ENCODE results near the gene IL4R.

The IL4R gene

GRCh38 chr16:27366687-27367460 lies 53.1 kb downstream of the IL4R start:
- WGBS (ENCODE audit: extremely low coverage, insufficient coverage, low lambda C conversion rate) = no CpG with 5 or more reads among the region's 14 CpGs
- Histone ChIP-seq H3K79me2 (ENCODE audit: control insufficient read depth, insufficient read depth, low read length) (no peaks in the 10 kb centered on the region), H3K27me3 (ENCODE audit: insufficient read depth, low read length, poor library complexity) (no peaks in the 10 kb centered on the region), H4K8ac (ENCODE audit: low read depth, low read length) (no peak overlapping the region), H2BK120ac (ENCODE audit: low read depth, low read length) (no peak overlapping the region), H3K4me2 (ENCODE audit: low read length) (no peak overlapping the region), H3K9ac (ENCODE audit: low read length) (no peak overlapping the region), H2BK15ac (replicated peaks; ENCODE audit: low read depth) (no peak overlapping the region), H3K4me3 (ENCODE audit: low read length) (no peak overlapping the region), H3K4ac (ENCODE audit: low read depth, low read length) (no peak overlapping the region), H3K79me1 (ENCODE audit: low read length) (no peaks in the 10 kb centered on the region), H3K27ac (ENCODE audit: low read depth, low read length) (no peak overlapping the region), H3K4me1 (ENCODE audit: control insufficient read depth, low read depth, low read length) (no peaks in the 10 kb centered on the region), H2AK5ac (ENCODE audit: low read length) (no peak overlapping the region), H3K18ac (ENCODE audit: low read length) (no peak overlapping the region), H3K36me3 (ENCODE audit: control insufficient read depth, insufficient read depth, low read length) (peaks cover 2% of the 10 kb centered on the region), H2BK5ac (ENCODE audit: low read length) (no peak overlapping the region), H4K5ac (ENCODE audit: low read length) (no peak overlapping the region), H3K56ac (ENCODE audit: low read length) (no peak overlapping the region), H3K23ac (ENCODE audit: low read length) (no peak overlapping the region)
- no peak for DNase-seq

DNA sequence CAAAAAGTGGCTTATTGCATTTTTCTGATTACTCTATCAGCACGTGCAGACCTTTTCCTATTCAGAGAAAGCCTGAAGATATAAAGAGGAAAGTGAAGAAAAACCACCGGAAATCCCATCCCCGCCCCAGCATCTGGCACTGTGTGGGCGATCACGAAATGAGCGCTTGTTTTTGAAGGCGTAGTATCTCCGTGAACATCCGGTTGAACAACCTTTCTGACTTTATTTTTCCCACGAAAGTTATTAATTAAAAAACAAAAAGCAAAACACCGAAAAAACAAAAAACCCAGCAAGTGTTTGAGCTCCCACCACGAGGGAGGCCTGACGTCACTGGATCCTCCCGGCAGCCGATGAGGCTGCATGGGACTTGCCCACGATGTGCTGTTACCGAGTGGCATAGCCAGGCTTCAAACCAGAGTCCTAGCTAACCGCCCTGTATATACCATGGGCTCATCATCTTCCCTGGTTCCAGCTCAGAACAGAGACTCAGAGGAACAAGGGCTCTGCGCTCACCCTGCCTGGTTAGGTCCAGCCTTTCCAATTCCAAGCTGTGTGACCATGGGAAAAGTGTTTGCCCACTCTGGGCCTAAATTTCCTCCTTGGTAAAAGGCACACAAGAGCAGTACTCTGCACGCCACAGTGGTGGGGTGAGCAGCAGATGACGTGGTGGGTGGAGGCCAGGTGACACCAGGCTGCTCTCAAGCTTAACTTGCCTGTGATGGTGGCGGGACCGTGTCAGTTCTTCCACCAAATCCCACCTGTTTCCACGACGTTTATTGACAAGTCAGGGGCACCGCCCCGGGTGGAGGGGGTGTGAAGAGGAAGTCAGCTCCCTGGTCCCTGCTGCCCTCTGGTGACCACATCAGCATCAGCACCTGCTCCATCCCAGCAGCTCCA lies 53.9 kb downstream of the IL4R start:
- Histone ChIP-seq H3K4me1 (ENCODE audit: control insufficient read depth, low read depth, low read length) (no peaks in the 10 kb centered on the region), H3K23ac (ENCODE audit: low read length) (no peak overlapping the region), H3K9ac (ENCODE audit: low read length) (no peak overlapping the region), H4K5ac (ENCODE audit: low read length) (no peak overlapping the region), H2BK15ac (replicated peaks; ENCODE audit: low read depth) (no peak overlapping the region), H2AK5ac (ENCODE audit: low read length) (no peak overlapping the region), H3K36me3 (ENCODE audit: control insufficient read depth, insufficient read depth, low read length) (peaks cover 2% of the 10 kb centered on the region), H3K79me2 (ENCODE audit: control insufficient read depth, insufficient read depth, low read length) (no peaks in the 10 kb centered on the region), H3K56ac (ENCODE audit: low read length) (no peak overlapping the region), H3K4me2 (ENCODE audit: low read length) (no peak overlapping the region), H3K27ac (ENCODE audit: low read depth, low read length) (no peak overlapping the region), H3K79me1 (ENCODE audit: low read length) (no peaks in the 10 kb centered on the region), H2BK120ac (ENCODE audit: low read depth, low read length) (no peak overlapping the region), H3K4me3 (ENCODE audit: low read length) (no peak overlapping the region), H3K18ac (ENCODE audit: low read length) (no peak overlapping the region), H3K27me3 (ENCODE audit: insufficient read depth, low read length, poor library complexity) (no peaks in the 10 kb centered on the region), H2BK5ac (ENCODE audit: low read length) (no peak overlapping the region), H4K8ac (ENCODE audit: low read depth, low read length) (no peak overlapping the region), H3K4ac (ENCODE audit: low read depth, low read length) (no peak overlapping the region)
- peak; percentile 78 for DNase-seq
- WGBS (ENCODE audit: extremely low coverage, insufficient coverage, low lambda C conversion rate) = no CpG with 5 or more reads among the region's 27 CpGs

GRCh38 chr16:27368358-27368722 lies 54.6 kb downstream of the IL4R start:
- Histone ChIP-seq H3K9ac (ENCODE audit: low read length) (no peak overlapping the region), H2BK5ac (ENCODE audit: low read length) (no peak overlapping the region), H3K56ac (ENCODE audit: low read length) (no peak overlapping the region), H2BK15ac (replicated peaks; ENCODE audit: low read depth) (no peak overlapping the region), H3K79me1 (ENCODE audit: low read length) (no peaks in the 10 kb centered on the region), H3K4me1 (ENCODE audit: control insufficient read depth, low read depth, low read length) (no peaks in the 10 kb centered on the region), H3K36me3 (ENCODE audit: control insufficient read depth, insufficient read depth, low read length) (peaks cover 2% of the 10 kb centered on the region), H3K18ac (ENCODE audit: low read length) (no peak overlapping the region), H3K27me3 (ENCODE audit: insufficient read depth, low read length, poor library complexity) (no peaks in the 10 kb centered on the region), H4K5ac (ENCODE audit: low read length) (no peak overlapping the region), H3K4ac (ENCODE audit: low read depth, low read length) (no peak overlapping the region), H3K23ac (ENCODE audit: low read length) (no peak overlapping the region), H3K27ac (ENCODE audit: low read depth, low read length) (no peak overlapping the region), H4K8ac (ENCODE audit: low read depth, low read length) (no peak overlapping the region), H2BK120ac (ENCODE audit: low read depth, low read length) (no peak overlapping the region), H3K79me2 (ENCODE audit: control insufficient read depth, insufficient read depth, low read length) (no peaks in the 10 kb centered on the region), H3K4me2 (ENCODE audit: low read length) (no peak overlapping the region), H3K4me3 (ENCODE audit: low read length) (no peak overlapping the region), H2AK5ac (ENCODE audit: low read length) (no peak overlapping the region)
- WGBS (ENCODE audit: extremely low coverage, insufficient coverage, low lambda C conversion rate) = no CpG with 5 or more reads among the region's 9 CpGs
- no peak for DNase-seq

GRCh38 chr16:27369806-27370205 lies 56.0 kb downstream of the IL4R start:
- no peak for DNase-seq
- no peaks in the 10 kb centered on the region for H3K79me2 ChIP-seq (ENCODE audit: control insufficient read depth, insufficient read depth, low read length)

GRCh38 chr16:27370318-27370717 lies 56.5 kb downstream of the IL4R start:
- Histone ChIP-seq H3K18ac (ENCODE audit: low read length) (no peak overlapping the region), H2BK15ac (replicated peaks; ENCODE audit: low read depth) (no peak overlapping the region), H3K36me3 (ENCODE audit: control insufficient read depth, insufficient read depth, low read length) (no peaks in the 10 kb centered on the region), H3K4me1 (ENCODE audit: control insufficient read depth, low read depth, low read length) (no peaks in the 10 kb centered on the region), H2BK5ac (ENCODE audit: low read length) (no peak overlapping the region), H2AK5ac (ENCODE audit: low read length) (no peak overlapping the region), H3K4ac (ENCODE audit: low read depth, low read length) (no peak overlapping the region), H3K9ac (ENCODE audit: low read length) (no peak overlapping the region), H4K5ac (ENCODE audit: low read length) (no peak overlapping the region), H3K27me3 (ENCODE audit: insufficient read depth, low read length, poor library complexity) (no peaks in the 10 kb centered on the region), H2BK120ac (ENCODE audit: low read depth, low read length) (no peak overlapping the region), H4K8ac (ENCODE audit: low read depth, low read length) (no peak overlapping the region), H3K4me2 (ENCODE audit: low read length) (no peak overlapping the region), H3K4me3 (ENCODE audit: low read length) (no peak overlapping the region), H3K79me2 (ENCODE audit: control insufficient read depth, insufficient read depth, low read length) (no peaks in the 10 kb centered on the region), H3K27ac (ENCODE audit: low read depth, low read length) (no peak overlapping the region), H3K23ac (ENCODE audit: low read length) (no peak overlapping the region), H3K56ac (ENCODE audit: low read length) (no peak overlapping the region), H3K79me1 (ENCODE audit: low read length) (no peaks in the 10 kb centered on the region)
- no peak for DNase-seq

More at GRCh38 chr16:27369806-27370205, 56.0 kb downstream of the IL4R start:
- H3K18ac ChIP-seq (ENCODE audit: low read length) = no peak overlapping the region
- H2BK5ac ChIP-seq (ENCODE audit: low read length) = no peak overlapping the region
- H2BK15ac ChIP-seq (replicated peaks; ENCODE audit: low read depth) = no peak overlapping the region
- H3K4ac ChIP-seq (ENCODE audit: low read depth, low read length) = no peak overlapping the region
- H3K56ac ChIP-seq (ENCODE audit: low read length) = no peak overlapping the region
- no peak overlapping the region for H3K4me2 ChIP-seq (ENCODE audit: low read length)
- H3K4me1 ChIP-seq (ENCODE audit: control insufficient read depth, low read depth, low read length) = no peaks in the 10 kb centered on the region
- no peak overlapping the region for H3K27ac ChIP-seq (ENCODE audit: low read depth, low read length)
- H2BK120ac ChIP-seq (ENCODE audit: low read depth, low read length) = no peak overlapping the region
- H2AK5ac ChIP-seq (ENCODE audit: low read length) = no peak overlapping the region
- H3K27me3 ChIP-seq (ENCODE audit: insufficient read depth, low read length, poor library complexity) = no peaks in the 10 kb centered on the region
- no peak overlapping the region for H3K9ac ChIP-seq (ENCODE audit: low read length)
- no peak overlapping the region for H4K5ac ChIP-seq (ENCODE audit: low read length)
- no CpG with 5 or more reads among the region's 3 CpGs for WGBS (ENCODE audit: extremely low coverage, insufficient coverage, low lambda C conversion rate)
- no peak overlapping the region for H4K8ac ChIP-seq (ENCODE audit: low read depth, low read length)
- no peaks in the 10 kb centered on the region for H3K79me1 ChIP-seq (ENCODE audit: low read length)
- H3K23ac ChIP-seq (ENCODE audit: low read length) = no peak overlapping the region
- no peak overlapping the region for H3K4me3 ChIP-seq (ENCODE audit: low read length)
- no peaks in the 10 kb centered on the region for H3K36me3 ChIP-seq (ENCODE audit: control insufficient read depth, insufficient read depth, low read length)
